Measurements from ENCODE around the gene TMEM120B.
A peak's percentile ranks its signal among the peaks of the same experiment; 100 is the strongest.

GRCh38 chr12:121748571-121749265, 36.2 kb downstream of the TMEM120B start:
- TF ChIP-seq PRMT3 (CRISPR knock-in tag; IDR thresholded peaks at IDR 0.05; ENCODE audit: borderline replicate concordance, low read depth): no peak
- TF ChIP-seq ZNF230 (CRISPR knock-in tag; IDR thresholded peaks at IDR 0.05): no peak
- TF ChIP-seq AFF4 (CRISPR knock-in tag; IDR thresholded peaks at IDR 0.05): no peak
- TF ChIP-seq YY1 (IDR thresholded peaks at IDR 0.05; ENCODE audit: insufficient read depth, insufficient replicate concordance, low read depth, low read length): no peak
- TF ChIP-seq ZNF281 (CRISPR knock-in tag; IDR thresholded peaks at IDR 0.05; ENCODE audit: borderline replicate concordance): no peak
- TF ChIP-seq POLR2A (IDR thresholded peaks at IDR 0.05; ENCODE audit: insufficient read depth in 1 of 2, low read depth in 2 of 2, low read length in 2 of 2): 0 out of 4 replicates have a peak, but pooled peaks of 1 of the 2 experiments have one; percentile 26
